ENCODE data around the gene NCAPD2. TPM values are rescaled to one million over a fixed set of nuclear protein-coding genes. Genes with fewer than 3 reads are reported as not detected.
A peak's percentile ranks its signal among the peaks of the same experiment; 100 is the strongest.
"Not testable (repeated sequence)": the region's sequence is repeated elsewhere in the genome, so short reads cannot be mapped to it uniquely, and the experiment has no call there.

The NCAPD2 gene
- total RNA-seq, 2 donors from 2014 or later, result 86.7 to 99.0 TPM

DNA sequence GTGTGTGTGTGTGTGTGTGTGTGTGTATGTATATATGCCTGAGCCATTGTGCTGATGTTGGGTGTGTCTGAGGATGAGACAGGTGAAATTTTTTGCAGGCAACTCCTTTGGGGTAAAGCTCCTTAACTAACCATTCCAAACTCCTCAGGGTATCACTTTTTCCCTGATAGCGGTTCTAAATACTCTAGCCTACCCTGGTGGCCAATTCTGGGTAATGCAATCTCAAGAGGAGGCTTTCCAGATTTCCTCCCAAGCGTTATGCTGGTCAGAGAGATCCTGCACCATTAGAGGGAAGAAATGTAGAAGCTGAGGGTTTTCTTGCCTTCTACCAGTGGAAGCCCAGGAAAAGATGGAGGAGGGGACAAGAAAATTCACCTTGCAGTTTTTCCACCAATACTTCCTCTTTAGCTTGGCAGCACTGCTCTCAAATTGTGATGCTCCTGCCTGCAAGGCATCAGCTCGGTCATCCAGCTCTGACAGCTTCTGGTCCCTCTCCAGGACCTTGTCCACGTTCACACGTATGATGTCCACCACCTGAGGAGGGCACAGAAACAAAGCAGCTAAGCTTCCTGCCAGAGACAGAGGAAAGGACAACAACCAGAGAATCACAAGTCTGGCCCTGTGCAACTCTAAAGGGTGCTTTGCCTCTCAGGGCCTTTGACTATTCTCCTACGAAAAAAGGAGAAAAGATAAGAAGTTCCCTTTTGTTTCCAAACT is 28.3 kb upstream of the NCAPD2 start:
- intact Hi-C loops (cut with DNase I), result loop anchor here (2.0 kb wide), 1 partner anchor 43 kb away; no protein-coding TSS in a partner anchor
- Histone ChIP-seq H3K27ac (no peak overlapping the region), H3K36me3 (peaks cover 0 to 18% of the 10 kb centered on the region in 2 donors), H3K4me3 (no peak overlapping the region), H3K27me3 (replicated peaks; ENCODE audit: insufficient read depth) (no peaks in the 10 kb centered on the region), H3K4me1 (replicated peaks) (no peaks in the 10 kb centered on the region), H3K9me3 (no peaks in the 10 kb centered on the region)
- 48% methylated on average over 6 of the region's 6 CpGs for WGBS
- no peak for TF ChIP-seq POLR2A (IDR thresholded peaks at IDR 0.05)
- TF ChIP-seq, protein P1, sequence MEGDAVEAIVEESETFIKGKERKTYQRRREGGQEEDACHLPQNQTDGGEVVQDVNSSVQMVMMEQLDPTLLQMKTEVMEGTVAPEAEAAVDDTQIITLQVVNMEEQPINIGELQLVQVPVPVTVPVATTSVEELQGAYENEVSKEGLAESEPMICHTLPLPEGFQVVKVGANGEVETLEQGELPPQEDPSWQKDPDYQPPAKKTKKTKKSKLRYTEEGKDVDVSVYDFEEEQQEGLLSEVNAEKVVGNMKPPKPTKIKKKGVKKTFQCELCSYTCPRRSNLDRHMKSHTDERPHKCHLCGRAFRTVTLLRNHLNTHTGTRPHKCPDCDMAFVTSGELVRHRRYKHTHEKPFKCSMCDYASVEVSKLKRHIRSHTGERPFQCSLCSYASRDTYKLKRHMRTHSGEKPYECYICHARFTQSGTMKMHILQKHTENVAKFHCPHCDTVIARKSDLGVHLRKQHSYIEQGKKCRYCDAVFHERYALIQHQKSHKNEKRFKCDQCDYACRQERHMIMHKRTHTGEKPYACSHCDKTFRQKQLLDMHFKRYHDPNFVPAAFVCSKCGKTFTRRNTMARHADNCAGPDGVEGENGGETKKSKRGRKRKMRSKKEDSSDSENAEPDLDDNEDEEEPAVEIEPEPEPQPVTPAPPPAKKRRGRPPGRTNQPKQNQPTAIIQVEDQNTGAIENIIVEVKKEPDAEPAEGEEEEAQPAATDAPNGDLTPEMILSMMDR (IDR thresholded peaks at IDR 0.05), result peak; percentile 78 to 94 (median 84)
- peak; percentile 59 for TF ChIP-seq POLR2AphosphoS5 (IDR thresholded peaks at IDR 0.05)
- DNase-seq (ENCODE audit: low spot score), result peak; percentile 63

DNA sequence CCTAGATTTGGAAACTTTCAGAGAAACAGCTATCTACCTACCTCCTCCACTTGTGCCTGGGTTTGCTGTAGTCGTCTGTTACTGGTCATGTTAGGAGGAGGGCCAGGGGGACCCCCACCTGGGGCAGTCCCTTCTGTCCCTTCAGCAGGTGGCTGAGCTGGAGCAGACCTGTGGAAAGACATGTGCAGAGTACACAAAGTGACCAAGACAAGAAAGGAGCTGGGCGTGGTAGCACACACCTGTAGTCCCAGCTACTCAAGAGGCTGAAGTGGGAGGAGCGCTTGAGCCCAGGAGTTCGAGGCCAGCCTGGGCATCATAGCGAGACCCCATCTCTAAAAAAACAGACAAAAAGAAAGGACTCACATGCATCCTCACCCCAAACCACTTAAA is 27.7 kb upstream of the NCAPD2 start:
- no peak overlapping the region for H3K27ac ChIP-seq
- DNase-seq (ENCODE audit: low spot score), result no peak
- intact Hi-C loops (cut with DNase I), result no loop called here
- H3K27me3 ChIP-seq (replicated peaks; ENCODE audit: insufficient read depth), result no peaks in the 10 kb centered on the region
- peaks cover 1% of the 10 kb centered on the region for H3K4me1 ChIP-seq (replicated peaks)
- peaks cover 0 to 18% of the 10 kb centered on the region in 2 donors for H3K36me3 ChIP-seq
- 93% methylated on average over 5 of the region's 5 CpGs for WGBS
- no peak for TF ChIP-seq POLR2A (IDR thresholded peaks at IDR 0.05)
- TF ChIP-seq POLR2AphosphoS5 (IDR thresholded peaks at IDR 0.05), result no peak
- TF ChIP-seq, protein P1 (IDR thresholded peaks at IDR 0.05), result no peak
- no peaks in the 10 kb centered on the region for H3K9me3 ChIP-seq
- no peak overlapping the region for H3K4me3 ChIP-seq

GRCh38 chr12:6466751-6467150 is 27.2 kb upstream of the NCAPD2 start:
- H3K4me3 ChIP-seq; DNase-seq (ENCODE audit: low spot score); H3K27ac ChIP-seq; H3K4me1 ChIP-seq (replicated peaks); H3K27me3 ChIP-seq (replicated peaks; ENCODE audit: insufficient read depth); intact Hi-C loops (cut with DNase I); H3K9me3 ChIP-seq: not testable (repeated sequence)
- peaks cover 0 to 14% of the 10 kb centered on the region in 2 donors for H3K36me3 ChIP-seq
- 77% methylated on average over 4 of the region's 4 CpGs for whole genome bisulfite sequencing

- H3K9me3 ChIP-seq; H3K4me1 ChIP-seq (replicated peaks); H3K27me3 ChIP-seq (replicated peaks; ENCODE audit: insufficient read depth); DNase-seq (ENCODE audit: low spot score); H3K27ac ChIP-seq; intact Hi-C loops (cut with DNase I); H3K4me3 ChIP-seq: not testable (repeated sequence)
- WGBS, result 95% methylated on average over 8 of the region's 9 CpGs
- peaks cover 0 to 10% of the 10 kb centered on the region in 2 donors for H3K36me3 ChIP-seq
Observed at GRCh38 chr12:6467571-6468282, 26.2 kb upstream of the NCAPD2 start.

- Histone ChIP-seq H3K4me1 (replicated peaks) (peaks cover 3% of the 10 kb centered on the region), H3K36me3 (peaks cover 0 to 5% of the 10 kb centered on the region in 2 donors), H3K27me3 (replicated peaks; ENCODE audit: insufficient read depth) (no peaks in the 10 kb centered on the region), H3K27ac (no peak overlapping the region), H3K4me3 (no peak overlapping the region), H3K9me3 (no peaks in the 10 kb centered on the region)
- no peak for DNase-seq (ENCODE audit: low spot score)
- TF ChIP-seq POLR2AphosphoS5 (IDR thresholded peaks at IDR 0.05), result no peak
- TF ChIP-seq, protein P1 (IDR thresholded peaks at IDR 0.05), result no peak
- TF ChIP-seq POLR2A (IDR thresholded peaks at IDR 0.05), result no peak
- intact Hi-C loops (cut with DNase I), result no loop called here
Observed at GRCh38 chr12:6468283-6468575, 25.7 kb upstream of the NCAPD2 start.

GRCh38 chr12:6469092-6469491 is 24.8 kb upstream of the NCAPD2 start:
- Histone ChIP-seq H3K4me3 (peak overlapping the region in 1 of 2 donors; percentile 86), H3K4me1 (replicated peaks) (peaks cover 3% of the 10 kb centered on the region)

More at GRCh38 chr12:6469092-6469491, 24.8 kb upstream of the NCAPD2 start:
- Histone ChIP-seq H3K36me3 (no peaks in the 10 kb centered on the region), H3K9me3 (no peaks in the 10 kb centered on the region), H3K27ac (no peak overlapping the region), H3K27me3 (replicated peaks; ENCODE audit: insufficient read depth) (no peaks in the 10 kb centered on the region)
- intact Hi-C loops (cut with DNase I), result no loop called here
- TF ChIP-seq POLR2A (IDR thresholded peaks at IDR 0.05) (no peak), POLR2AphosphoS5 (IDR thresholded peaks at IDR 0.05) (no peak)
- TF ChIP-seq, protein P1 (IDR thresholded peaks at IDR 0.05), result no peak
- DNase-seq (ENCODE audit: low spot score), result no peak
- WGBS, result 75% methylated on average over 6 of the region's 6 CpGs
